Nephron (organoid): Measurements from ENCODE around the gene CHN2.

Experiments
- H3K27ac Mint-ChIP-seq, 3 experiments: 2 replicates each; pipeline ENCODE4 v1.8.0; 2020; ENCODE audit warnings: mixed read lengths in 3 of 3, mild to moderate bottlenecking in 2 of 3, moderate library complexity in 1 of 3
- H3K27me3 Mint-ChIP-seq: 2 replicates; pipeline ENCODE4 v1.8.0; 2021; ENCODE audit warnings: low read depth, mild to moderate bottlenecking, moderate library complexity, mixed read lengths
- H3K36me3 Mint-ChIP-seq: 2 replicates; pipeline ENCODE4 v1.8.0; 2020; ENCODE audit warnings: low read depth, mixed read lengths
- H3K4me1 Mint-ChIP-seq: 2 replicates; pipeline ENCODE4 v1.8.0; 2020; ENCODE audit warnings: mixed read lengths
- H3K4me3 Mint-ChIP-seq, 3 experiments: 2 replicates each; pipeline ENCODE4 v1.8.0; 2020; ENCODE audit warnings: mild to moderate bottlenecking in 3 of 3, mixed read lengths in 3 of 3, moderate library complexity in 2 of 3
- H3K9me3 Mint-ChIP-seq: 2 replicates; pipeline ENCODE4 v1.8.0; 2020; ENCODE audit warnings: mixed read lengths
- CTCF ChIP-seq, 3 experiments: fragments of 200-600 bp; sonication (generic); IDR thresholded peaks; one replicate each; pipeline ENCODE4 v1.5.0; 2021; ENCODE audit warnings: antibody characterized with exemption in 3 of 3; ENCODE audit not compliant: unreplicated experiment in 3 of 3

Gene CHN2

GRCh38 chr7:29308424-29308823 lies 113.8 kb downstream of the CHN2 start:
- Mint-ChIP-seq H3K36me3 (peaks cover 4% of the 10 kb centered on the region), H3K4me3 (no peak overlapping the region), H3K27ac (no peak overlapping the region), H3K4me1 (peaks cover 3% of the 10 kb centered on the region), H3K9me3 (peaks cover 5% of the 10 kb centered on the region), H3K27me3 (peaks cover 3% of the 10 kb centered on the region)
- no peak for TF ChIP-seq CTCF (IDR thresholded peaks at IDR 0.05; ENCODE audit: unreplicated experiment in 3 of 3)

DNA sequence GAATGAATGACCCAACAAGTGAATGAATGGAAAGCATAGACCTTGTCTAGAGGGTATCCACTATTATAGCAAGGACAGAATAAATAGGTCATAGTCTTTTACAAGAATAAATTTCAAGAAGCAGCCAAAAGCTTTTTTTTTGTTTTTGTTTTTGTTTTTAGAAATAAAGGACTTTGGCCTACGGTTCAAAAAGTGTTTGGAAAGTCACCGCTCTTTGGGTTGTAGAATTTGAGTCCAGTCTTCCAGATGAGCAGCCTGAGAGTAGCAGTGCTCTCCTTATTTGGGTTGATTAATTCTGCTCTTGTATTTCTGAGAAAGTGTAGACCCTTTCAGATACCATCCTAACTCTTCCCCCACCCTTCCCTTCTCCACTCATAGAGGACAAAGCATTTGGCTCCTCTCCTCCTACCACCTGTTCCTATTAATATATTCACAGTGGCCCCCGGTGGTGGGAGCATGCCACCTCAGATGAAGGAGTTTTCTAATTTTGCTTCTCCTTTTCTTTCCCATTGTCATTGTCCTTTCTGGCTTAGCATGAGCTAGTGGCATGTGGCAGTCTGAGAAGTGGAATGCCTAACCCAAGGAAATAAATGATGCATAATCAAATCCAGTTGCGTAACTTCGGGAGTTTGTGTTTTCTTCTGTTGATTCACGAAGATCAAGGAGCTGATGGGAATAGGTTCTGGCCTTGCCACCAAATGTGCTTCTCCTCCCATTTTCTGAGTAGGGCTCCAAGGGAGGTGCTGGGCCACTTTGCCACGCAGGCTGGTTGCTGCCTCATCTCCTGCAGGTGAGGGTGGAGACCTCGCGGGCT lies 114.7 kb downstream of the CHN2 start:
- Mint-ChIP-seq H3K27ac (no peak overlapping the region), H3K4me1 (peaks cover 3% of the 10 kb centered on the region), H3K27me3 (peaks cover 3% of the 10 kb centered on the region), H3K9me3 (peaks cover 5% of the 10 kb centered on the region), H3K4me3 (no peak overlapping the region), H3K36me3 (peaks cover 4% of the 10 kb centered on the region)
- TF ChIP-seq CTCF (IDR thresholded peaks at IDR 0.05; ENCODE audit: unreplicated experiment in 3 of 3), result no peak

DNA sequence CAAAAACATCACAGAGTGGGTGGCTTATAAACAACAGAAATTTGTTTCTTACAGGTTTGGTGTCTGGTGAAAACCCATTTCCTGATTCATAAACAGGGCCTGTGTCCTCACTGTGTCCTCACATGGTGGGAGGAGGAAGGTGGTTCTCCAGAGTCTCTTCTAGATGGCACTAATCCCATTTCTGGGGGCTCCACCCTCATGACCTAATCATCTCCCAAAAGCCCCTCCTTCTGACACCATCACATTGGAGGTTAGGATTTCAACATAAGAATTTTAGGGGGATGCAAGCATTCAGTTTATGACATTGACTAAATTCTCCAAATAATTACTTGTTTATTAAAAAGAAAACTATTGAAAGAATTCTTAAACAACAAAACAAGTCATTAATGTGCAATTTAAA lies 116.0 kb downstream of the CHN2 start:
- peaks cover 4% of the 10 kb centered on the region for H3K36me3 Mint-ChIP-seq
- H3K4me1 Mint-ChIP-seq, result peaks cover 3% of the 10 kb centered on the region
- H3K4me3 Mint-ChIP-seq, result no peak overlapping the region
- H3K9me3 Mint-ChIP-seq, result peaks cover 5% of the 10 kb centered on the region
- no peak for TF ChIP-seq CTCF (IDR thresholded peaks at IDR 0.05; ENCODE audit: unreplicated experiment in 3 of 3)
- H3K27me3 Mint-ChIP-seq, result peaks cover 3% of the 10 kb centered on the region
- no peak overlapping the region for H3K27ac Mint-ChIP-seq

- no peak overlapping the region for H3K4me3 Mint-ChIP-seq
- H3K27me3 Mint-ChIP-seq, result peaks cover 3% of the 10 kb centered on the region
- H3K36me3 Mint-ChIP-seq, result peaks cover 4% of the 10 kb centered on the region
- TF ChIP-seq CTCF (IDR thresholded peaks at IDR 0.05; ENCODE audit: unreplicated experiment in 3 of 3), result no peak
- H3K27ac Mint-ChIP-seq, result no peak overlapping the region
- H3K9me3 Mint-ChIP-seq, result peaks cover 5% of the 10 kb centered on the region
- peaks cover 3% of the 10 kb centered on the region for H3K4me1 Mint-ChIP-seq
These were observed 116.7 kb downstream of the CHN2 start for GRCh38 chr7:29311314-29311713.

- Mint-ChIP-seq H3K9me3 (peaks cover 5% of the 10 kb centered on the region), H3K4me1 (peaks cover 8% of the 10 kb centered on the region), H3K27ac (no peak overlapping the region), H3K4me3 (no peak overlapping the region), H3K27me3 (peaks cover 3% of the 10 kb centered on the region), H3K36me3 (peaks cover 4% of the 10 kb centered on the region)
- no peak for TF ChIP-seq CTCF (IDR thresholded peaks at IDR 0.05; ENCODE audit: unreplicated experiment in 3 of 3)
These were observed 119.6 kb downstream of the CHN2 start for GRCh38 chr7:29314148-29314547.
